Stimulated activated CD4-positive, alpha-beta T cell treated with anti-CD3 and anti-CD28 coated beads, TNF-alpha, amount 100 ng/mL, for 4 hours (primary cell): ENCODE data around the gene SDHB.
"Not testable (repeated sequence)": the region's sequence is repeated elsewhere in the genome, so short reads cannot be mapped to it uniquely, and the experiment has no call there.

Source experiments
- DNase-seq, 3 experiments: peaks; one replicate each; pipeline ENCODE4 v3.0.0-alpha.2; 2020; ENCODE audit warnings: low read depth in 3 of 3

SDHB gene

DNA sequence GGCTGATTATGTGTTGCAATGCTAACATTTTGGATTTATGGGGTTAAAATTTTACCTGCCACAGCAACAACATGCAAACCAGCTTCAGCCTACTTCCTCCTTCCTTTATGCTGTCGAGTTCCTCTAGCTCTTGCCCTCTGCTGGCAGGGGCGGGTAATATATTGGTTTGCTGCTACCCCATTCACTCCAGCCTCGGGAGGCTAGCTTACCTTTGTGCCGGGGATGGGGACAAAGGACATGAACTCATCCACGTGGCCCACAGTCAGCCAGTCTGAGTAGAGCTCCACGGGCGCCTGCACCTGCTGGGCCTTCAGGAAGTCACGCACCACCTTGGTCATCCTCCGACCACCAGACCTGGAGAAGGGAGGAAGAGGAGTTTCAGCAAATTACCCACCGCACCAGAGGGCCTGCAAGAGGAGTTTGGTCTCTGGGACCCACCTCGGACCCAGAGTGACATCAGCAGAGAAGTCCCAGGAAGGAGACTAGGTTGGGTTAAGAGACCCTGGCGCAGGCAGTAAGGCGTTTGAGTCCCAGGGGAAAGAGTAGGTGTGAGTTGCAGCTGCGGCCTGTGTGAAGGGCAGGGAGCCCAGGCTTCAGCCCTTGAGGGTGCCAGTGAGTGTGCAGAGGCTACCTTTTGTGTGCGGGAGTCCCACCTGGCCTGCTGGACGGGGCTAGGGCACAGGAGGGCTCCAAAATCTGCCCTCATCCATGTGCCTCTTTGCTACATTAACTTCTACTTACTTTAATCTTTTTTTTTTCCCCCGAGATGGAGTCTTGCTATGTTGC, 21.8 kb upstream of the SDHB start:
- DNase-seq, result no peak

DNA sequence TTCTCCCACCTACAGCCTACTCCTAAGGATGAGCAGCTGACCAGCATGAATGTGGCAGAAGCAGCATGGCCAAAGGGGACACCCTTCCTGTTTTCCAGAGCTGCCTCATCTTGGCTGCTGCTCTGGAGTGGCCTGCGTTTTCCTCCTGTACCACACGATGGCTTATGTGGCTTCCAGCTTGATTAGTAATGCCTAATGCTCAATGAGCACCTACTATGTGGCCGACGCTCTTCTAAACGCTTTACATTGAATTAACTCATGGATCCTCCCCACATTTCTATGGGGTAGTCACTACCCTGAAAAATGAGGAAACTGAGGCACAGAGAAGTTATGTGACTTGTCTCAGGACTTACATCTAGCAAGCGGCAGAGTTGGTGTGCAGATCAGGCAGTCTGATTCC, 18.0 kb upstream of the SDHB start:
- DNase-seq, result no peak

DNA sequence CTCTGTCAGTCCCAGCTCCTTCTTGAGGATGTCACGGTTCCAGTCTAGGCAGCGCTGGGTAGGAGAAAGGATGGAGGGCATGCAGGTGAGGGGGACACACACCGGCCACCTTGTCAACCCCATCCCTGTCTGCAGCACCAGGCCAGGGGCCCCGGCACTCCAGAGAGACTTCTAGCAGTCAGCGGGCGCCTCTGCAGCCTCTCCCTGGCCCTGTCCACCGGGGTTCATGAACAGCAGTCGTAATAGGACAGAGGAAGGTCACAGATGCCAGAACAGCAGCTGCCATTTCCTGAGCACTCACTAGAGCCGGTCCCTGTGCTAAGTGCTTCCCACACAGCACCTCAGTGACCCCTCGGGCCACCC, 16.3 kb upstream of the SDHB start:
- DNase-seq, result no peak

DNA sequence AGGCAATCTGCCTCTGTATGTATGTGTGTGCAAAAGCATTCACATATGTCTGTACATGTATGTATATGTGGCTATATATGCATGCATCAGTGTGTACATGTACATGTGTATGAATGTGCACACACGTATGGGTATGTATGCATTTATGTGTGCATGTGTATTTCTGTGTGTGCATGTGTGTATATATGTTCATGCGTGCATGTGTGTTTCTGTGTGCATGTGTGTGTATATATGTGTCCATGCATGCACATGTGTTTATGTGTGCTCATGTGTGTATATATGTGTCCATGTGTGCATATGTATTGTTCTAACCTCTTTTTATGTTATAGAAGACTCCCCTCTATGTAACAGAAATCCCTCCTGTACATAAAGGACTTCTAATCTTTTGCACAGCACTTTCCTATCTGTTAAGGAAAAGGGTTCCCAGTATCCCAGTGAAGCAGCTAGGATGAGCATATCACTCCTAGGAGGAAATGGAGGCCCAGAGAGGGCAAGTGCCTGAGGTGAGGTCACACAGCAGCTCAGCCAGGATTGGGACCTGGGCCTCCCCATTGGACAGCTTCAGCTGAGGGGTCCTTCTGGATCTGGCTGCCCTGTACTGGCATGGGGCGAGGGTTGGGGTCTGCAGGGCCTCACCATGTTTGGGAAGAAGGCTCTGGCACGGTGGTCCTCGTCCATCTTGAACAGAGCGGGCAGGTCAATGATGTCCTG, 15.8 kb upstream of the SDHB start:
- DNase-seq, result no peak

DNA sequence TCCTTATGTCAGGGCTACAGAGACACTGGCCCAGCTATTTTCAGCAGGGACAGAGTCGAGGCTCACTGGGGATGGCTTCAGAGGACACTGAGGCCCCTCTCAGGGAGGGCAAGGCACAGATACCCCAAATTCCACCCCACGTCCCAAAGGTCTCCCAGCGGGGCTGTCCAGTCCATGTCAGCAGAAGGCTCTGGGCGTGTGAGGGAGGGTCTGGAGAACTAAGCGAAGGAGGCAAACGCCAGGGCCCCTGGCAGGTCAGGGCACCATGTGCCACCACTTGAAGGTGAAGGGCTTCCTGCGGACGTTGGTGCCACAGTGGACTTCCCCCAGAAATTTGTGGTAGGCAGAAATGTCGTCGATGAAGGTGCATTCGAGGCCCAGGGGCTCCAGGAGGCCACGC, 15.0 kb upstream of the SDHB start:
- no peak for DNase-seq

DNA sequence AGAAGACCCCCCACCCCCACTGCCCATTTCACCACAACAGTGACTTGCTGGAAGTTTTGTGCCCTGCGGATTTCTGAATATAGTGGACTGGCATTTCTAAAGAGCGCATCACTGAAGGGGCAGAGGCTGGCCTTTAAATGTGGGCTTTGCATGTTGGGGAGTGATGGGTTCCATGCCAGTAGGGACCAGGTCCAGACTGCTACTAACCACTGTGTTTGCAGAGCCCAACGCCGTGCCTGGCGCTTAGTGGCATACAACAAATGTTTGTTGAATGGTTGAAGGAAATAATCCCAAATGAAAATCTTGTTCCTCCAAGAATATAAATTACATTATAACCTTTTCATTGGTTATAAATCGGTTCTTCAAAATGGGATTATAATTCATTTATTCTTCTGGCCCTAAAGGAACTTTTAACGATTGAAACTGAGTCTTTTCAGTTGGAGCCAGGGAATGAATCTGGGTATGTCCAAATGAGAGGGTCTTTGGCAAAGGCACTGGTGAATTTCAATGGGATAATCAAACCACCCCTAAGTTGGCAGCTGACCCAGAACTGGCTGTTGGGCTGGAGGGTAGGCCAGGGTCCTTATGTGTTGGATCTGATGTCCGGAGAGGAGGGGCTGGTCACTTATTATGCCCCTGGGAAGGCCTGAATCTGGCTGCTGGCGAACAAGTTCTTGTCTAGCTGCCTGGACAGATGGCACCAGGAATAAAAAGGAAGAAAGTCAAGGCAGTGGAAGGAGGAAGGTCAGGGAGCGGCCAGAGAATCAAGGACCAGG, 13.8 kb upstream of the SDHB start:
- DNase-seq, result no peak

DNA sequence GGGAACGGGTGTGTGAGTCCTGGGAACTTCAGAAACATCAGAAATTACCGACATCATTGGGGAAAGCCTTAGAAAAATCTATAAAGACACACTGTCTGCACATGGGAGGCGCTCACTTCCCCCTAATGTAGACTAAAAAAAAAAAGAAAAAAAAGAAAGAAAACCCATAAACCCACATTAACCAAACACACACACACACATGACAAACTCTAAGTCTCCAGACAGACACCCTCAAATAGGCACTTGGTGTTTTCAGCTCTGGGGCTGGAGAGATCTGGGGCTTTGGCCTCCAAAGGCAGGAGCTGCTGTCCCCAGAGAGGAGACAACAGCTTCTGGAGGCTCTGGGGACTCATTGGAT, 13.2 kb upstream of the SDHB start:
- DNase-seq, result no peak

DNA sequence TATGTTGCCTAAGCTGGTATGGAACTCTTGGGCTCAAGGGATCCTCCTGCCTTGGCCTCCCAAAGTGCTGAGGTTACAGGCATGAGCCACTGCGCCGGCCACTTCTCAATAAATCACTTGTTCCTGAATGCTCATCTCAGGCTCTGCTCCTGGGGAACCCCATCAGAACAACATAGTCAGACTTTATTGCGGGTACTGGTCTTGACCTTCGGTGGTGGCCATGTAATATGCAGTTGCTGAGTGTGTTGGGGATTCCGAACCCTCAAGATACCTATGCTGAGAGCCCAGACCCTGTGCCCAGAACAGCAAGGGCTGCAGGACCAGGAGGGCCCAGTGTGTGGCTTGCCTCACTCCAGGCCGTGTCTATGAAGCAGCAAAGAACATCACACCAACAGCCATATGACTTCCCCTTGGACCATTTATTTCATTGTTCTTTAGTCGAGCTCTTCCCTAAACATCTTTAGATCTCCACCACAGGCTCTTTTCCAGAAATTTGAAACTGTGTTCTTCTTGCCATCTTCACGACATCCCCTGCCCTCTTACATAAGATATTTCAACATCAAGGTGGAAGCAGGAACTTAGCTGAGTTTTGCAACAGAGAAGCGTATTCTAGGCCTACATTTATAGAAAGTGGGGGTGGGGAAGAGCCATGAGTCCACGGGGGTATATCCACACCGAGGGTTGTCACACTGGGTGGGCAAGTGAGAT, 12.7 kb upstream of the SDHB start:
- no peak for DNase-seq

DNA sequence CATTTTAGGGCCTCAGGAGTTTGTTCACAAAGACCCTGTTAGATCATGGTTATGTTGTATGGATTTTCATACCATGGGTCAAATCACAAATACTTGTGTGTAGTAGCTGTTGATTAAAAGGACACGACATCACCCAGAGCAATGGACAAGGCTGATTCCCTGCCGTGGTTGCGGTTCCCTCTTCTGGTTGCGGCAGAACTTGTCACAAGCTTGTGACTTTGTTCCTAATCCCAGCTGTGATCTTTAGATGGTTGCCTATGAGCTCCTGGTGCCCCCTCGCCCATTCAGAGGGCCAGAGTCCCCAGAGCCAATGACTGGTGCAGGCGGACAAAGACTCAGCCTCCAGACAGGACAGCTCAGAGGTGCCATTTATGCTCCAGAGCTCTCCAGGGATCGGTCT, 11.8 kb upstream of the SDHB start:
- DNase-seq, result no peak

DNA sequence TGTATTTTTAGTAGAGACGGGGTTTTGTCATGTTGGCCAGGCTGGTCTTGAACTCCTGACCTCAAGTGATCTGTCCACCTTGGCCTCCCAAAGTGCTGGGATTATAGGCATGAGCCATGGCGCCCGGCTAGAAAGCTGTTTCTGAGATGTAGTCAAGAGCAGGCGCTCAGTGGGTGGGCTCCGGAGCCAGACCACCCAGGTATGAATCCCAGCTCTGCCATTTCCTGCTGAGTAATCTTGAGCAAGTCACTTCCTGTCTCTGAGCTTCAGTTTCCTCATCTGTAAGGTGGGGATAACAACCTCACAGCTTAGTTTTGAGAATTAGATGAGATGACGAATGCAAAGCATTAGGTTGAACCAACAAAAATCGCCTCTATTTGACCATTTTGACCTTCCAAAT, 8.9 kb upstream of the SDHB start:
- DNase-seq, result not testable (repeated sequence)

DNA sequence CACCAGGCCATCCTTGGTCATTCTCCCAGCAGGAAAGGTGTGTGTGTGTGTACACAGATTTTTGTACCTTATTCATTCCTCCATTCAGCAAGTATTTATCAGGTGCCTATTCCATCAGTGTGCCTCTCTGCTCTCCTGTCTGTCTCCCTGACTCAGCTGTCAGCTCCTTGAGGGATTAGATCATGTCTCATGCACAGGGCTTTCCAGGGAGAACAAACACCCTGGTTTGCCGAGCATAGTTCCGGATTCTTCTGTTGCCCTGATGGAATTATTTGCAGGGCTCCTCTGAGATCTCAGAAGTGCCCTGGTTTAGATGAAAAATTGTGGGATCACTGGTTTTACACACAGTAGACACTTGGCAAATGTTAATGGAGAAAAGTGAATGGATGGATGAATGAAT, 8.1 kb upstream of the SDHB start:
- no peak for DNase-seq

DNA sequence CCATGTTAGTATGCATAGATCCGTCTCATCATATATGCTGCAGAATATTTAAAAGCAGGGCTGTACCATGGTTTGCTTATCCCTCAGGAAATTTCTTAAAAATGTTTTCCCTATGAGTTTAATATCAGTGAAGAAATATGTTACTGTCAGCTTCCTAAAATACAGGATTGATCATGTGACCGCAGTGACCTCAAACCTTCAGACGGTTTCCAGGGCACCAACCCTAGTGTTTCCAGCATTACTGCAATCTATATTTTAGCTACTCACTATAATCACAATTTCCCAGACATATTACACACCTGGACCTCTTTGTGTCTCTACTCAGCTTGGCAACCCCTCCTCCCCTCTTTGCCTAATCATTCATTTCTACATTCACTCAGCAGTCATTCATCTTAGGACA, 7.7 kb upstream of the SDHB start:
- DNase-seq, result no peak

DNA sequence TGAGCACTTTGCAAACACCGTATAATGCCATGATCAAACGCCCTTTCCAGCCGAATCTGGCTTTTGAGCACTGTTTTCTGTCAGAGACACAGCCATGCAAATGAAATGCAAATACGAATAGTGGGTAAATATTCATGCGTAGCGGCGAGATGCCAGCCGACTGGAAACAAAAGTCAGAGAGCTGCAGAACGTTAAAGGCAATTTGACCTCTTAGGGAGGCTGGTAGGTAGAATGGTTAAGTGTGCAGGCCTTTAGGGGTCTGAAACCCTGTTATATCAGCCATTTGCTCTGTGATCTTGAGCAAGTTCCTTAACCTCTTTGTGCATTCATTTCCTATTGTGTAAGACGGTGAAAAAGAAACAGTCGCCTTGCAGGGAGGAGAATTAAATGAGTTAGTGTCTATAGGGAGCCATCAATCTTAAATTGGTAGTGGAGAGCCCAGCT, 6.5 kb upstream of the SDHB start:
- DNase-seq, result no peak

DNA sequence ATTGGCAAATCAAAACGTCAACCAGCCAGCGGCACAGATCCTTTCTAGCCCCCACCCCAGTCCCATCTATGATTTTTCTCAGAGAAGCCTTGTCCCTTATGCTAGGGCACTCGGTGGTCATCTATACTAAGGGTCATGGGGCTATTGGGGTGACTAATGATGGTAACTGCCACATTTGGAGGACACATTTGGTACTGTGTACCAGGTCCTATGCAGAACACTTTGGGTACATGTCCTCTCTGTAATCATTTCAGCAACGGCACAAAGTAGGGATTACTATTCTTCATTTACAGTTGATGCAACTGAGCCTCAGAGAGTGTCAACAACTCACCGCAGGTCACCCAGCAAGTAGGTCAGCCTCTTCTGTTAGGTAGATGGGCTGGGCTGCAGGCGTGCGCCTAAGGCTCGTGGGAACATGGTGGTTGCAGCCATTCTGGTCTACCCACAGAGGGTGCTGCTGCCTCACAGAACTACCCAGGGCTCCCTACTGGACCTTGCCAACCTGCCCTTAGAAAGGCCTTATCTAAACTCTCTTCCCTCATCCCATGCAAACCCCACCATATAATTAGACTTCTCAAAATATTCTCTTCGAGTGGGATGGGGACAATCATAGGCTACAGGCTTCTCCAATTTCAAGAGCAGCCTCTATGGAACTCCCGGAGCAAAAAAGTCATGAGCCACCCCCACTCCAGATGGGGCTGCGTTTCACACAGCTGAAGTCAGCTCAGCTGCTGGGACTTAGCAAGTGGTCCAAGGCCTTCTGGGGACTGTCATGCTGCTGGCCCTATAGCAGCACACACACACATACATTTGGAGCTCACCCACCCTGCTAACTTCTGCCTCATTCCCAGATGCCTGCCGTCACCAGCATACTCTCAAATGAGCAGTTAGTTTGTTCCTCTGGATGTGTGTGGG, 5.8 kb upstream of the SDHB start:
- DNase-seq, result no peak

DNA sequence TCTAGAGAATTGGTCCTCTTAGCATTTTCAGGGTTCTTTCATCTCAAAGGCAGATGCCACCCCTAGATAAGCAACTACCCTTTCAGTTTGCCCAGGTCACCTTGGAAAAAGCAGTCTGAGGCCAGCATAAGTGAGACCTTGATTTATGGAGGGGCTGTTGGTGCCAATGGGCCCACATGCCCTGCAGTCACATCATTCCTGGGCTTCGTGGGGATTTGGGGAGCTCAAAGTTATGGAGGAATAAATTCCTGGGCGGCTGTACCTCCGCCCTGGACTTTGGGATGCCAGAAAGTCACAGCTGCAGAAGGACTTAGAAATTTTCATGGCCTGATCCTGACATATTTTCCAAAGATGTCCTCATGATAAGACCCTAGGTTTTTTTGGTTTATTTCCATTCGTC, 2.7 kb upstream of the SDHB start:
- DNase-seq, result no peak

DNA sequence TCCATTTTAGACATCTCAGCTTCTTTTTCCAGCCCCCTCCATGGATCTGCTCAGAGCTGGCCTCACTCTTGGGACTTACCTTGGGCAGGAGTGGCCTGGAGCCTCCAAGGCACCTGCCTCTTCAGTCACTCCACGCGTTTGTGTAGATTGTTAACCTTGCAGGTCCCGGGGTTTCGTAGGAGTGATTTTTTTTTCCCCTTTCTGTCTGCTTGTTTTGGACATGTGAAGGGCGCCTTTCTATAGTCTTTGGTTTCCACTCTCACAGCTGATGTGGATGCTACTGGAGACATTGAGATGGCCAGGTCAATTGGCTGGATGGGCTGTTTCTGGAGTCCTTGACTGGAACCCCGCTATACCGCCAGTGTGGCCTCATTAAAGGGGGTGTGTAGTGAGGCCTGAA, 2.0 kb upstream of the SDHB start:
- no peak for DNase-seq

DNA sequence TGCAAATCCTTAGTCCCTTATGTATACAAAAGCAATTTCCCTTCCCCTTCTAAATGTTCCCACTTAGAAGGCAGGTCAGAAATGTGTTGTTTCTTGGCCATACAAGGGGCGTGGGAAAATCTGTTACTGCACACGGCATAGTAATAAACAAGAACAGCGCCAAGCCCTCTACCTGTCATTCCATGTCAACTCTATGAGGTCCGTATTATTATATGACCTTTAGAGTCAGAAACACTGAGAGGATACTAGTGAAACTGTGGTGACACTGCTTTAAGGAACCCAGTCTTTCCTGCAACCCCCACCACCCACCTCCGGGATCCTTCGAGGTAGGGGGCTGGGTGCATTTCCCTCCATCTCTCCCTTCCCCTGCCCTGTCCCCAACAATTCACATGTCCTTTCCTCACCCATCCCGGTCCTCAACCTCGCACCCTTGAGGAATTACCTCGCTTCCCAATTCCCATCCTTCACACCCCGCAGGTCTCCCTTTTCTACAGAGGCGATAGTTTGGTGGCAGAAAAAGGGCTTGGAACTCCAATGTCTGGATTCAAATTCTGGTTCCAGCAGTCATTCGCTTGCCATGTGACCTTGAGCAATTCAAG, 647 bp downstream of the SDHB start:
- DNase-seq, result no peak

DNA sequence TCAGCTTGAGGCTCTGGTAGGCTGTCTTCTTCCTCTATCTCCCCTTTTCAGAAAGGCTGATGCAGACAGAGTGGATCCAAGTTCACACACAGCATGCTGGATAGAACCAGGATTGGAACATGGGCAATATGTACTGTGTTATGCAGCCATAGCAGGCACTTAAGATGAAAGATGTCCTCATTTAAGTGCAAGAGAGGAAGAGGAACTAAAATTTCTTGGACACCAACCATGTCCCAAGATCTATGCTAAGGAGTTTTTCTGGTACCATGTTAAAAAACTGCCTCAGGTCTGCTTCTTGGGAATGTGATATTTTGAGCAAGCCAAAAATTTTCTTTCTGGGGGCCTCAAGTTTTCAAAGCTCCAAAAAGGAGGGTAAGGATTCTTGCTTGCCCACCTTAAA, 1.2 kb downstream of the SDHB start:
- no peak for DNase-seq

DNA sequence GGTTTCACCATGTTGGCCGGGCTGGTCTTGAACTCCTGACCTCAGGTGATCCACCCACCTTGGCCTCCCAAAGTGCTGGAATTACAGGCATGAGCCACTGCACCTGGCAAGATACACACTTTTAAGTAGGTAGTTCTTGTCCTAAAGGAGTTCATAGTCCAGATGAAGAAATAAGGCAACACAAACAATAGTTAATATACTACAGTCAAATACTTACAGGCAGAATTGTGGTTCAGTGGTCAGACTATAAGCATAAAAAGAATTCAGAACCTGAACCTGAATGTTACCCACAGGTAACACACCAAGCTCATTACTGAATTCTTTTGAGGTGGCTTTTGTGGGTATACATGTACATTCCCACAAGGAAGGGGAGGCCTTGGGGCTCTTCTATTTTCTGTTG, 1.8 kb downstream of the SDHB start:
- no peak for DNase-seq

DNA sequence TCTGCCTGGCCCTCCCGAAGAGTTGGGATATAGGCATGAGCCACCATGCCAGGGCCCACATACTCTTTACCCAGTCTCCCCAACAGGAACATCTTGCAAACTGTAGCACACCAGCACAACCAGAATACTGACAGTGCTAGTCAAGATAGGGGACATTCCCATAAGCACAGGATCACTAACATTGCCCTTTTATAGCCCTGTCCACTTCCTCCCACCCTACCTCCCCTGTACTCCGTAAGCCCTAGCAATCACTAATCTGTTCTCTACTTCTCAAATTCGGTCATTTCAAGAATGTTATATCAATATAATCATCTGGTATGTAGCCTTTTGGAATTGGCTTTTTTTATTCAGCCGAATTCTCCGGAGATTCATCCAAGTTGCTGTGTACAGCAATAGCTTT, 5.9 kb downstream of the SDHB start:
- DNase-seq, result no peak

DNA sequence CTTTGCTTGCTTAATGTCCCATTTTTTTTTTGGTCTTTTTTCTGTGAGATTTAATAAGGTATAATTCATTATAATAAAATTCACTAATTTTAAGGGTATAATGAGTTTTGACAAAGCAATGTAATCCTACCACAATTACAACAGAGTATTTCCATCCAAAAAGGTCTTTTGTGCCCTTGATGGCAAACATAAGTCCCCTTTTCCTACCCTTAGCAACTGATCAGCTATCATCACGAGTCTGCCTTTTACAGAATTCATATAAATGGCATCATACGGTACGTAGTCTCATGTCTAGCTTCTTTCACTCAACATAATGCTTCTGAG, 7.5 kb downstream of the SDHB start:
- no peak for DNase-seq
